HCT116 (cell line): Measurements from ENCODE around the gene DNM1L. TPM values are rescaled to one million over a fixed set of nuclear protein-coding genes. Genes with fewer than 3 reads are reported as not detected.
A peak's percentile ranks its signal among the peaks of the same experiment; 100 is the strongest.

Experiments
- ATAC-seq: fragments of 200-7000 bp; cut with Tn5 transposase; 2 replicates; pipeline ENCODE4 v1.9.1; 2020; ENCODE audit warnings: mild to moderate bottlenecking, moderate library complexity
- BruUV-seq: library from RNA; stranded (reverse); fragments of 400-500 nt; replicated peaks from 2 replicates; lab custom pipeline; 2021; lab: Mats Ljungman, UMichigan
- CTCF ChIA-PET: fragments of 300-600 bp; sonication (Branson Sonifier 250); formaldehyde crosslinking; loops from one replicate; lab custom pipeline; 2021; ENCODE audit warnings: antibody characterized with exemption; lab: Charles Lee
- POLR2A ChIA-PET: fragments of 300-600, 350-600 bp; sonication (Branson Sonifier 250); formaldehyde crosslinking; loops from one replicate; lab custom pipeline; 2021; ENCODE audit warnings: antibody characterized with exemption; lab: Charles Lee
- RAD21 ChIA-PET, 2 experiments: fragments of 300-600 bp; sonication (Branson Sonifier 250); formaldehyde crosslinking; loops; one replicate each; lab custom pipeline; 2023; ENCODE audit warnings: low total read pairs in 2 of 2; ENCODE audit not compliant: uncharacterized antibody in 2 of 2, unreplicated experiment in 2 of 2, low non-redundant PET in 1 of 2; lab: Charles Lee
- DNase-seq: peaks from one replicate; pipeline ENCODE4 v3.0.0-alpha.2; 2010; ENCODE audit warnings: low read depth, low spot score
- H2AFZ ChIP-seq: fragments of 200-600 bp; shearing (Covaris generic), sonication (generic); 2 replicates; pipeline ENCODE4 v1.6.1; 2017; ENCODE audit warnings: low read depth, mixed run types, mixed read lengths, antibody characterized with exemption, low read length; ENCODE audit not compliant: poor library complexity, severe bottlenecking
- H3K27ac ChIP-seq: 2 replicates; pipeline ENCODE4 v1.5.1; 2012; ENCODE audit warnings: low read depth, low read length
- H3K27me3 ChIP-seq: fragments of 200-600 bp; sonication (generic); 2 replicates; pipeline ENCODE4 v1.6.1; 2016; ENCODE audit warnings: mixed run types, low read length, mixed read lengths; ENCODE audit not compliant: insufficient read depth
- H3K36me3 ChIP-seq, 2 experiments: fragments of 200-500 bp in 1 of 2; fragments of 200-600 bp in 1 of 2; sonication (Bioruptor generic) in 1 of 2; sonication (generic) in 1 of 2; 2 replicates each; pipeline versions ENCODE4 v1.5.1 to v1.6.1; 2014 to 2016; ENCODE audit warnings: low read length in 2 of 2, inconsistent platforms in 1 of 2, mixed read lengths in 1 of 2, mixed run types in 1 of 2; ENCODE audit not compliant: insufficient read depth in 2 of 2, control insufficient read depth in 1 of 2
- H3K4me1 ChIP-seq, 2 experiments: fragments of 200-600 bp in 1 of 2; sonication (generic) in 1 of 2; 2 replicates each; pipeline versions ENCODE4 v1.5.1 to v1.6.1; 2012 to 2017; ENCODE audit warnings: low read length in 2 of 2, inconsistent platforms in 1 of 2, mild to moderate bottlenecking in 1 of 2, mixed read lengths in 1 of 2, mixed run types in 1 of 2, moderate library complexity in 1 of 2; ENCODE audit not compliant: insufficient read depth in 2 of 2, control insufficient read depth in 1 of 2
- H3K4me2 ChIP-seq: fragments of 200-600 bp; sonication (generic); 2 replicates; pipeline ENCODE4 v1.6.1; 2017; ENCODE audit warnings: mixed run types, low read length, mixed read lengths
- H3K4me3 ChIP-seq, 2 experiments: fragments of 200-600 bp in 1 of 2; sonication (generic) in 1 of 2; replicated peaks in 1 of 2; 2 replicates each; pipeline ENCODE4 v1.5.1; 2011 to 2016; ENCODE audit warnings: low read length in 2 of 2, control low read depth in 1 of 2, low read depth in 1 of 2, mild to moderate bottlenecking in 1 of 2, mixed read lengths in 1 of 2, mixed run types in 1 of 2
- H3K79me2 ChIP-seq: fragments of 200-600 bp; sonication (generic); 2 replicates; pipeline ENCODE4 v1.6.1; 2017; ENCODE audit warnings: mild to moderate bottlenecking, mixed run types, low read length, moderate library complexity, mixed read lengths; ENCODE audit not compliant: insufficient read depth
- H3K9ac ChIP-seq: fragments of 200-600 bp; sonication (generic); 2 replicates; pipeline ENCODE4 v1.6.1; 2016; ENCODE audit warnings: low read length, mixed read lengths
- H3K9me2 ChIP-seq: fragments of 200-600 bp; sonication (generic), shearing (Covaris generic); 2 replicates; pipeline ENCODE4 v1.6.1; 2017; ENCODE audit warnings: mixed run types, mild to moderate bottlenecking, moderate library complexity; ENCODE audit not compliant: insufficient read depth
- H3K9me3 ChIP-seq, 2 experiments: fragments of 200-500 bp in 1 of 2; fragments of 200-600 bp in 1 of 2; sonication (Bioruptor generic) in 1 of 2; sonication (generic) in 1 of 2; 2 replicates each; pipeline ENCODE4 v1.6.1; 2014 to 2017; ENCODE audit warnings: low read length in 2 of 2, mixed read lengths in 2 of 2, inconsistent platforms in 1 of 2, low read depth in 1 of 2, mild to moderate bottlenecking in 1 of 2, mixed run types in 1 of 2, moderate library complexity in 1 of 2; ENCODE audit not compliant: control insufficient read depth in 1 of 2, insufficient read depth in 1 of 2
- H4K20me1 ChIP-seq: fragments of 200-600 bp; sonication (generic), shearing (Covaris generic); 2 replicates; pipeline ENCODE4 v1.6.1; 2017; ENCODE audit warnings: mixed run types, mild to moderate bottlenecking, moderate library complexity; ENCODE audit not compliant: insufficient read depth
- EGR1 ChIP-seq: IDR thresholded peaks from 2 replicates; pipeline ENCODE4 v1.6.1; 2012; ENCODE audit warnings: low read depth
- JUND ChIP-seq: IDR thresholded peaks from 2 replicates; pipeline ENCODE4 v1.6.1; 2012
- POLR2A ChIP-seq: IDR thresholded peaks from 2 replicates; pipeline ENCODE4 v1.7.0; 2011; ENCODE audit warnings: borderline replicate concordance; ENCODE audit not compliant: insufficient read depth, insufficient read length; ENCODE audit errors: extremely low read depth
- POLR2AphosphoS5 ChIP-seq: IDR thresholded peaks from 2 replicates; pipeline ENCODE4 v1.6.1; 2011; ENCODE audit warnings: mild to moderate bottlenecking, low read depth, low read length, moderate library complexity
- RAD21 ChIP-seq: IDR thresholded peaks from 2 replicates; pipeline ENCODE4 v1.6.1; 2012; ENCODE audit warnings: low read depth, mild to moderate bottlenecking
- SIN3A ChIP-seq: IDR thresholded peaks from 2 replicates; pipeline ENCODE4 v1.6.1; 2012; ENCODE audit warnings: low read depth
- TCF7L2 ChIP-seq: IDR thresholded peaks from 2 replicates; pipeline ENCODE4 v1.7.0; 2011; ENCODE audit warnings: borderline replicate concordance, inconsistent platforms; ENCODE audit not compliant: insufficient read depth, insufficient read length; ENCODE audit errors: extremely low read depth
- YY1 ChIP-seq: IDR thresholded peaks from 2 replicates; pipeline ENCODE4 v1.6.1; 2011; ENCODE audit warnings: low read length, low read depth, moderate library complexity, mild to moderate bottlenecking; ENCODE audit not compliant: insufficient replicate concordance; ENCODE audit errors: extremely low read depth
- ZFX ChIP-seq: fragments of 450-650 bp; IDR thresholded peaks from 2 replicates; pipeline ENCODE4 v1.6.1; 2017
- ZNF274 ChIP-seq: fragments of 200-500 bp; sonication (Bioruptor generic); IDR thresholded peaks from 2 replicates; pipeline ENCODE4 v1.6.1; 2014; ENCODE audit warnings: mild to moderate bottlenecking, low read depth, low read length, inconsistent platforms
- intact Hi-C: fragments of 100-400 bp; cut with micrococcal nuclease; formaldehyde crosslinking; loops from 2 replicates; pipeline ENCODE4 v1.10.0; 2022
- total RNA-seq: library from RNA; stranded (reverse); gene quantifications from one replicate; pipeline ENCODE4 v1.2.1, GENCODE V29; 2021; ENCODE audit not compliant: unreplicated experiment
- TF ChIP-seq, protein P1 (sequence below): IDR thresholded peaks from 2 replicates; pipeline ENCODE4 v1.6.1; 2012; ENCODE audit warnings: low read depth
- TF ChIP-seq, protein P2 (sequence below), 3 experiments: fragments of 200-600 bp in 1 of 3; sonication (generic) in 1 of 3; IDR thresholded peaks in 2 of 3; conservative IDR thresholded peaks in 1 of 3; 2 replicates each; pipeline ENCODE4 v1.5.1; 2012 to 2017; ENCODE audit warnings: low read depth in 2 of 3, low read length in 2 of 3, antibody characterized with exemption in 1 of 3, borderline replicate concordance in 1 of 3, control low read depth in 1 of 3, mild to moderate bottlenecking in 1 of 3, mixed read lengths in 1 of 3, mixed run types in 1 of 3, moderate library complexity in 1 of 3; ENCODE audit not compliant: insufficient read depth in 1 of 3

DNM1L gene
- total RNA-seq, 1 experiment from 2014 or later = 69.7 TPM

DNA sequence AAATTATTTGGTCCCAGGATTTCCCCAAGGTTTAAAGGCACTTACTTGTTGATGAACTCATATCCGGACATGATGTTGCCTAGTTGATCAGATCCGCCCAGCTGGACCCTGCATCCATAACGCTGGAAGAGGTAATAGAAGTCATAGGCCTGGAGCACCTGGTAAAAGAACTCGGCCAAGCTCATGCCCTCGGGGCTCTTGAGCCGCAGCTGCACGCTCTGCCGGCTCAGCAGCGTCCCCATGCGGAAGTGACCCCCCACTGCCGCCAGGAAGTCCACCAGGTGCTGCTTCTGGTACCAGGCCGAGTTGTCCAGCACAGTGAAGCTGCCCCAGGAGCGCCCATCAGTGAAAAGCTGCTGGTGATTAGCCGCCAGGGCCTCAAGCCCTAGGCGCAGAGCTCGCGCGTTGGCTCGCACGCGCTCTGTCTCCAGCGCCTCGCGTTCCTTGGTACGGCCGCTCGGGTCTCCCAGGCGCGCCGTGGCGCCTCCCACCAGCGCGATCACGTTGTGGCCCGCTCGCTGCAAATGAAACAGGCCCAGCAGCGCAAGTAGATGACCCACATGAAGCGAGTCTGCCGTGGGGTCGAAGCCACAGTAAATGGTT is 76.1 kb downstream of the DNM1L start (continued):
- TF ChIP-seq EGR1 (no peak), TCF7L2 (no peak), ZFX (peak; percentile 84), ZNF274 (no peak)

DNA sequence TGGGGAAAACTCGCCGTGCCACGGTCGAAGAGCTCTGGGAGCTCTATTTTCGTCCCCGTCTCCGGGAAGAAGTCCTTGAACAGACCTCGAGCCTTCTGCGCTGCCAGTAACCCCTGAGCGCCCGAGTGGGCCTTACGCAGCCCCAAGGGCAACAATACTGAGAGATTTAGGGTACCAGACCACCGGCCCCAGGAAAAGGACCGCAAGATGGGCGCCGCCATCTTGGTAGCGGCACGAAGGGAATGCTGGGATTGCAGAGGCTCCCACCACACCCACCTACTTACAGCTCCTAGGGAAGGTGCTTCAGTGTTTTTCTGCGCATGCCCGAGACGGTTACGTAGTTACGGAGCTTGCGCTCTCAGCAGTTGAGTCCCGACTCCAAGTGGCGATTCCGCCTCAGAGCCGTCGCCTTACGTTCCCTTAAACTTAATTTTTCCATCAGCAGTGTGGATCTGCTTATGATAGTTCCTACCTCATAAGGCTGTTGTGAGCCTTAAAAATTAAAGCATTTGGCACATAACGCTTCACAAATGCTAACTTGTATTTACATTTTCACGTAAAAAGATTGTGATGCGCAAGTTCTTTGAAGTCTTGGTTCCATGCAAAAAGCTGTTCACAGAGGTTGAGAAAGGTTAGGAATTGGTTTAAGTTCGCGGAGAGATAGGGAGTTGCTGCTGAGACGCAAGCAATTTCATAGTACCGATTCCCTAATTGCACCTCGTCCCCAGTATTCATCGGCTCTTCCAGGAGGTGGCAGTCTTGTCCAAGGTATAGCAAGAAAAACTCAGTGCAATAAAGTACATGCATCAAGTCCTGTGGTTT is 76.8 kb downstream of the DNM1L start, which contains the start of gene YARS2:
YARS2 (minus strand) TSS at position 244 of the 822 bp plus-strand sequence; CDS start at position 221, 23 bp downstream.
- Histone ChIP-seq H3K9me2 (no peaks in the 10 kb centered on the region), H4K20me1 (no peaks in the 10 kb centered on the region), H2AFZ (peak within 1 kb of the TSS; percentile 87), H3K79me2 (peaks cover 42% of the 10 kb centered on the region), H3K4me2 (peak within 1 kb of the TSS; percentile 86), H3K27ac (peak within 1 kb of the TSS; percentile 76), H3K27me3 (no peaks in the 10 kb centered on the region)
- BruUV-seq = TSS peak; percentile 78
- intact Hi-C loops = loop anchor here (1.0 to 2.0 kb wide), 5 partner anchors 163 to 1266 kb away; partner anchors contain the start of gene ALG10
- CTCF ChIA-PET = interaction anchor here (0.6 to 3.8 kb wide), 32 partner anchors 10 to 1909 kb away, joined by 3 to 51 read pairs (median 4); partner anchors contain the start of genes ALG10 and PKP2
- peak; percentile 95 for ATAC-seq
- TF ChIP-seq POLR2A (peak; percentile 94), SIN3A (peak; percentile 27; the same call in 1 of the 2 replicates), YY1 (peak; percentile 98), RAD21 (peak; percentile 97), ZNF274 (no peak), JUND (no peak), EGR1 (0 out of 2 replicates have a peak, but pooled peaks have one; percentile 7), POLR2AphosphoS5 (peak; percentile 93), ZFX (peak; percentile 75; the same call in 1 of the 2 replicates)
- TF ChIP-seq, protein P1, sequence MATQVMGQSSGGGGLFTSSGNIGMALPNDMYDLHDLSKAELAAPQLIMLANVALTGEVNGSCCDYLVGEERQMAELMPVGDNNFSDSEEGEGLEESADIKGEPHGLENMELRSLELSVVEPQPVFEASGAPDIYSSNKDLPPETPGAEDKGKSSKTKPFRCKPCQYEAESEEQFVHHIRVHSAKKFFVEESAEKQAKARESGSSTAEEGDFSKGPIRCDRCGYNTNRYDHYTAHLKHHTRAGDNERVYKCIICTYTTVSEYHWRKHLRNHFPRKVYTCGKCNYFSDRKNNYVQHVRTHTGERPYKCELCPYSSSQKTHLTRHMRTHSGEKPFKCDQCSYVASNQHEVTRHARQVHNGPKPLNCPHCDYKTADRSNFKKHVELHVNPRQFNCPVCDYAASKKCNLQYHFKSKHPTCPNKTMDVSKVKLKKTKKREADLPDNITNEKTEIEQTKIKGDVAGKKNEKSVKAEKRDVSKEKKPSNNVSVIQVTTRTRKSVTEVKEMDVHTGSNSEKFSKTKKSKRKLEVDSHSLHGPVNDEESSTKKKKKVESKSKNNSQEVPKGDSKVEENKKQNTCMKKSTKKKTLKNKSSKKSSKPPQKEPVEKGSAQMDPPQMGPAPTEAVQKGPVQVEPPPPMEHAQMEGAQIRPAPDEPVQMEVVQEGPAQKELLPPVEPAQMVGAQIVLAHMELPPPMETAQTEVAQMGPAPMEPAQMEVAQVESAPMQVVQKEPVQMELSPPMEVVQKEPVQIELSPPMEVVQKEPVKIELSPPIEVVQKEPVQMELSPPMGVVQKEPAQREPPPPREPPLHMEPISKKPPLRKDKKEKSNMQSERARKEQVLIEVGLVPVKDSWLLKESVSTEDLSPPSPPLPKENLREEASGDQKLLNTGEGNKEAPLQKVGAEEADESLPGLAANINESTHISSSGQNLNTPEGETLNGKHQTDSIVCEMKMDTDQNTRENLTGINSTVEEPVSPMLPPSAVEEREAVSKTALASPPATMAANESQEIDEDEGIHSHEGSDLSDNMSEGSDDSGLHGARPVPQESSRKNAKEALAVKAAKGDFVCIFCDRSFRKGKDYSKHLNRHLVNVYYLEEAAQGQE = no peak
- TF ChIP-seq, protein P2, sequence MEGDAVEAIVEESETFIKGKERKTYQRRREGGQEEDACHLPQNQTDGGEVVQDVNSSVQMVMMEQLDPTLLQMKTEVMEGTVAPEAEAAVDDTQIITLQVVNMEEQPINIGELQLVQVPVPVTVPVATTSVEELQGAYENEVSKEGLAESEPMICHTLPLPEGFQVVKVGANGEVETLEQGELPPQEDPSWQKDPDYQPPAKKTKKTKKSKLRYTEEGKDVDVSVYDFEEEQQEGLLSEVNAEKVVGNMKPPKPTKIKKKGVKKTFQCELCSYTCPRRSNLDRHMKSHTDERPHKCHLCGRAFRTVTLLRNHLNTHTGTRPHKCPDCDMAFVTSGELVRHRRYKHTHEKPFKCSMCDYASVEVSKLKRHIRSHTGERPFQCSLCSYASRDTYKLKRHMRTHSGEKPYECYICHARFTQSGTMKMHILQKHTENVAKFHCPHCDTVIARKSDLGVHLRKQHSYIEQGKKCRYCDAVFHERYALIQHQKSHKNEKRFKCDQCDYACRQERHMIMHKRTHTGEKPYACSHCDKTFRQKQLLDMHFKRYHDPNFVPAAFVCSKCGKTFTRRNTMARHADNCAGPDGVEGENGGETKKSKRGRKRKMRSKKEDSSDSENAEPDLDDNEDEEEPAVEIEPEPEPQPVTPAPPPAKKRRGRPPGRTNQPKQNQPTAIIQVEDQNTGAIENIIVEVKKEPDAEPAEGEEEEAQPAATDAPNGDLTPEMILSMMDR (IDR thresholded peaks at IDR 0.05 in 2 of 3, conservative IDR thresholded peaks at IDR 0.05 in 1 of 3; ENCODE audit: borderline replicate concordance in 1 of 3, insufficient read depth in 1 of 3, low read depth in 2 of 3, low read length in 2 of 3) = peak; percentile 60 to 95 (median 87); a peak in 5 of 6 replicates
- TF ChIP-seq, all 23 proteins: peak for 8
- Histone ChIP-seq H3K4me3 (peak within 1 kb of the TSS; percentile 98 to 99), H3K9me3 (no peaks in the 10 kb centered on the region), H3K4me1 (peaks cover 6 to 15% of the 10 kb centered on the region in 2 experiments; a peak in 2 of 4 replicates), H3K36me3 (peaks cover 8 to 26% of the 10 kb centered on the region in 2 experiments; a peak in 3 of 4 replicates), H3K9ac (peak within 1 kb of the TSS; percentile 98)
- ChIA-PET POLR2A (interaction anchor here (0.5 to 1.9 kb wide), 12 partner anchors 10 to 1265 kb away, joined by 3 to 15 read pairs (median 4); partner anchors contain the start of genes ALG10, DNM1L and PKP2), RAD21 (interaction anchor here (0.8 to 1.6 kb wide), 9 partner anchors 137 to 1266 kb away, joined by 3 to 11 read pairs (median 4); partner anchors contain the start of gene ALG10 (in 2 of the 2))
- peak; percentile 97 for DNase-seq
